NCI-H2196 treated with DMSO at 0.1 percent for 48 hours (cell line): Measurements from ENCODE around the gene VPS11.
"Not testable (repeated sequence)": the region's sequence is repeated elsewhere in the genome, so short reads cannot be mapped to it uniquely, and the experiment has no call there.

Source experiments
- DNase-seq: peaks from one replicate; lab custom pipeline; 2025; ENCODE audit not compliant: unreplicated experiment; lab: John Stamatoyannopoulos, UW

Gene VPS11

GRCh38 chr11:119067371-119068222, at the start of gene VPS11:
Gene VPS11 (plus strand): TSS chr11:119067818. CDS start chr11:119067824, 6 bp downstream.
- peak; percentile 90 for DNase-seq

- DNase-seq: peak; percentile 94
Observed at GRCh38 chr11:119018074-119018938, 49.3 kb upstream of the VPS11 start, which contains the start of the genes RPS25 and TRAPPC4. Gene RPS25 (minus strand): TSS chr11:119018343. CDS start chr11:119018284, 59 bp downstream. Gene TRAPPC4 (plus strand): TSS chr11:119018766. CDS start chr11:119018796, 30 bp downstream.

GRCh38 chr11:119019996-119020395, 47.6 kb upstream of the VPS11 start:
- DNase-seq: no peak

- no peak for DNase-seq
Observed at GRCh38 chr11:119021631-119022030, 46.0 kb upstream of the VPS11 start.

GRCh38 chr11:119023741-119024140, 43.9 kb upstream of the VPS11 start:
- DNase-seq: no peak

GRCh38 chr11:119024430-119025098, 43.1 kb upstream of the VPS11 start:
- no peak for DNase-seq

- DNase-seq: no peak
Observed at GRCh38 chr11:119025099-119025473, 42.5 kb upstream of the VPS11 start.

GRCh38 chr11:119025541-119025940, 42.1 kb upstream of the VPS11 start:
- DNase-seq: no peak

GRCh38 chr11:119025978-119026766, 41.4 kb upstream of the VPS11 start:
- no peak for DNase-seq

GRCh38 chr11:119026970-119027369, 40.6 kb upstream of the VPS11 start:
- no peak for DNase-seq

- DNase-seq: no peak
Observed at GRCh38 chr11:119027561-119028345, 39.9 kb upstream of the VPS11 start.

- DNase-seq: no peak
Observed at GRCh38 chr11:119028346-119029068, 39.1 kb upstream of the VPS11 start.

GRCh38 chr11:119029069-119029339, 38.6 kb upstream of the VPS11 start:
- DNase-seq: no peak

GRCh38 chr11:119029340-119030028, 38.1 kb upstream of the VPS11 start:
- DNase-seq: no peak

GRCh38 chr11:119030029-119030328, 37.6 kb upstream of the VPS11 start:
- no peak for DNase-seq

GRCh38 chr11:119030329-119031047, 37.1 kb upstream of the VPS11 start, which contains the start of gene SLC37A4:
Gene SLC37A4 (minus strand): TSS chr11:119030877.
- DNase-seq: peak; percentile 96

GRCh38 chr11:119031912-119032280, 35.7 kb upstream of the VPS11 start:
- DNase-seq: no peak

- not testable (repeated sequence) for DNase-seq
Observed at GRCh38 chr11:119033421-119033820, 34.2 kb upstream of the VPS11 start.
